DOHH2 (cell line): Measurements from ENCODE around the gene EXOC6B.

ENCODE experiments used
- H3F3A ChIP-seq: fragments of 200-600 bp; sonication (generic), shearing (Covaris generic); 2 replicates; pipeline ENCODE4 v1.6.0; 2016; ENCODE audit warnings: antibody characterized with exemption, mild to moderate bottlenecking; ENCODE audit not compliant: control insufficient read depth, insufficient read depth
- H3K27ac ChIP-seq: fragments of 200-600 bp; sonication (generic); 2 replicates; pipeline ENCODE4 v1.5.1; 2014; ENCODE audit warnings: low read depth, mild to moderate bottlenecking, low read length, moderate library complexity
- H3K27me3 ChIP-seq: fragments of 200-600 bp; sonication (generic); 2 replicates; pipeline ENCODE4 v1.6.1; 2014; ENCODE audit warnings: mild to moderate bottlenecking, low read length, mixed read lengths; ENCODE audit not compliant: control insufficient read depth
- H3K36me3 ChIP-seq: fragments of 200-600 bp; sonication (generic); 2 replicates; pipeline ENCODE4 v1.6.1; 2014; ENCODE audit warnings: mild to moderate bottlenecking, low read length, moderate library complexity, mixed read lengths; ENCODE audit not compliant: control insufficient read depth
- H3K4me1 ChIP-seq: fragments of 200-600 bp; sonication (generic); 2 replicates; pipeline ENCODE4 v1.6.1; 2014; ENCODE audit warnings: mild to moderate bottlenecking, low read length, mixed read lengths; ENCODE audit not compliant: control insufficient read depth
- H3K4me2 ChIP-seq: fragments of 200-600 bp; sonication (generic); 2 replicates; pipeline ENCODE4 v1.6.0; 2014; ENCODE audit warnings: mild to moderate bottlenecking, low read length, moderate library complexity
- H3K4me3 ChIP-seq: fragments of 200-600 bp; sonication (generic); 2 replicates; pipeline ENCODE4 v1.5.1; 2014; ENCODE audit warnings: mild to moderate bottlenecking, low read length, mixed read lengths
- H3K79me2 ChIP-seq: fragments of 200-600 bp; sonication (generic); 2 replicates; pipeline ENCODE4 v1.6.1; 2014; ENCODE audit warnings: mild to moderate bottlenecking, low read length, mixed read lengths; ENCODE audit not compliant: control insufficient read depth
- H3K9me2 ChIP-seq: fragments of 200-600 bp; sonication (generic); replicated peaks from 2 replicates; pipeline ENCODE4 v1.6.1; 2014; ENCODE audit warnings: mild to moderate bottlenecking, low read length, mixed read lengths; ENCODE audit not compliant: control insufficient read depth
- H3K9me3 ChIP-seq: fragments of 200-600 bp; sonication (generic); 2 replicates; pipeline ENCODE4 v1.6.1; 2014; ENCODE audit warnings: antibody characterized with exemption, low read length, mixed read lengths; ENCODE audit not compliant: control insufficient read depth, insufficient read depth
- H4K20me1 ChIP-seq: fragments of 200-600 bp; sonication (generic); 2 replicates; pipeline ENCODE4 v1.6.0; 2014; ENCODE audit warnings: low read depth, mild to moderate bottlenecking, antibody characterized with exemption, low read length, moderate library complexity; ENCODE audit not compliant: control insufficient read depth, insufficient read depth
- CTCF ChIP-seq: fragments of 200-600 bp; sonication (generic); IDR thresholded peaks from one replicate; pipeline ENCODE4 v1.5.1; 2014; ENCODE audit warnings: antibody characterized with exemption, mild to moderate bottlenecking, low read depth, low read length; ENCODE audit not compliant: poor library complexity, severe bottlenecking
- EZH2phosphoT487 ChIP-seq: fragments of 200-600 bp; sonication (generic); IDR thresholded peaks from 2 replicates; pipeline ENCODE4 v1.6.1; 2017; ENCODE audit warnings: borderline replicate concordance, mild to moderate bottlenecking, antibody characterized with exemption, low read length, moderate library complexity, mixed read lengths

Gene EXOC6B

DNA sequence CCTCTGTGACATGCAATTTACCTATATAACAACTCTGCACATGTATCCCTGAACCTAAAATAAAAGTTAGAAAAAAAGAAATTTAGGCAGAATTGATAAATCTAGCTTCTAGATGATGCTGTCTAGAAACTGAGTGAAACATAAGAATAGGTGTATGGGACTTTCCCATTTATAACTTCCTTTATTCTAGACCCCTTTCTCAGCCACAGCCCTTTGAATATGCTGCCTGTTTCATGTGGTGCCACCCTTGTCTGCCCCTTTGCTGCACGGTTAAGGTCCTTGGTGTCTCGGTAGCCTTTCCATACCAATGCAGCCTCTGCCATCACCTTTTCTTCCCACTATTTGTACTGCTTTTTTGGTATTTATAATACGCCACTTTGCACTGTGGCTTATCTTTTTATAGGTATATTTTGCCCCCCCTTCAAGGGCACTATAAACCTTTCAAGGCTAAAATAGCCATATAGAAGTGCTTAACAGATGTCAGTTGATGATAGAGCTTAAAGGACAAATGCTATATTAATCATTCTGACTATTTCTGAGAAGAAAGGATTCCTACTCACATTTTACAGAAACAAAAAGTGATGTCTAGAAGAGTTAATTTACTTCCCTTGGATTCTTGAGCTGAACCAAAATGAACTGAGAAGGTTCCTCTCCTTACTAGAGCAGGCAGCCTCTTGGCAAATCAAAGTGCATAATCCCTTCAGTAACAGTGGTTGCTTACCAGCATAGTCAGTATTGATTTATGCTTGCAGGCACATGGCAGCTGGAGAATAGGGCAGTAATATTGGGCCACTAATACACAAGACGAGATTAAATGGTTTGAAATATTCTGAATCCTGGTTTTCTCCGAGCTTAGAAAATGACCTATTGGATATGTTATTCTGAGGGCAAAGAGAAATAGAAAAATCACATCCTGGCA, 590.1 kb downstream of the EXOC6B start:
- H3K9me2 ChIP-seq = no peaks in the 10 kb centered on the region
- no peaks in the 10 kb centered on the region for H3K9me3 ChIP-seq
- no peaks in the 10 kb centered on the region for H4K20me1 ChIP-seq
- no peak overlapping the region for H3K4me2 ChIP-seq
- no peaks in the 10 kb centered on the region for H3K79me2 ChIP-seq
- H3K36me3 ChIP-seq = no peaks in the 10 kb centered on the region
- no peaks in the 10 kb centered on the region for H3K4me1 ChIP-seq
- H3K27ac ChIP-seq = no peak overlapping the region
- H3K4me3 ChIP-seq = no peak overlapping the region
- TF ChIP-seq CTCF (no peak), EZH2phosphoT487 (no peak)
- no peaks in the 10 kb centered on the region for H3K27me3 ChIP-seq
- no peaks in the 10 kb centered on the region for H3F3A ChIP-seq

GRCh38 chr2:72233211-72233610, 592.6 kb downstream of the EXOC6B start:
- H3K9me2 ChIP-seq = no peaks in the 10 kb centered on the region
- no peaks in the 10 kb centered on the region for H4K20me1 ChIP-seq
- H3K36me3 ChIP-seq = no peaks in the 10 kb centered on the region
- H3K79me2 ChIP-seq = no peaks in the 10 kb centered on the region
- no peaks in the 10 kb centered on the region for H3K4me1 ChIP-seq
- H3K27ac ChIP-seq = no peak overlapping the region
- H3K4me3 ChIP-seq = no peak overlapping the region
- H3K27me3 ChIP-seq = no peaks in the 10 kb centered on the region
- no peaks in the 10 kb centered on the region for H3K9me3 ChIP-seq
- H3K4me2 ChIP-seq = no peak overlapping the region
- no peak for TF ChIP-seq CTCF
- no peak for TF ChIP-seq EZH2phosphoT487
- H3F3A ChIP-seq = no peaks in the 10 kb centered on the region

GRCh38 chr2:72222829-72223564, 602.8 kb downstream of the EXOC6B start:
- TF ChIP-seq EZH2phosphoT487 = no peak
- TF ChIP-seq CTCF = no peak
- H3K36me3 ChIP-seq = no peaks in the 10 kb centered on the region
- H3K27me3 ChIP-seq = no peaks in the 10 kb centered on the region
- H3K9me2 ChIP-seq = no peaks in the 10 kb centered on the region
- no peak overlapping the region for H3K4me2 ChIP-seq
- H4K20me1 ChIP-seq = no peaks in the 10 kb centered on the region
- no peak overlapping the region for H3K27ac ChIP-seq
- no peaks in the 10 kb centered on the region for H3K9me3 ChIP-seq
- no peaks in the 10 kb centered on the region for H3F3A ChIP-seq
- no peaks in the 10 kb centered on the region for H3K4me1 ChIP-seq
- H3K79me2 ChIP-seq = no peaks in the 10 kb centered on the region
- H3K4me3 ChIP-seq = no peak overlapping the region
